Ovary (tissue), 3 donors: ENCODE results near the gene CREBZF.

ENCODE experiments used
- CTCF ChIP-seq, 3 donors: fragments of 450-650 bp in 2 of 3; fragments of 200-600 bp in 1 of 3; IDR thresholded peaks; one replicate each; pipeline versions ENCODE4 v1.5.1 to v1.8.0; 2016 to 2022; ENCODE audit warnings: antibody characterized with exemption in 3 of 3, mild to moderate bottlenecking in 1 of 3
- EP300 ChIP-seq: sonication (generic); formaldehyde crosslinking; IDR thresholded peaks from one replicate; pipeline ENCODE4 v1.6.1; 2017; ENCODE audit warnings: antibody characterized with exemption
- POLR2A ChIP-seq: fragments of 450-650 bp; IDR thresholded peaks from one replicate; pipeline ENCODE4 v1.6.1; 2017; ENCODE audit warnings: antibody characterized with exemption, mild to moderate bottlenecking, moderate library complexity
- donor health status: DM: no; HTN: no; CAD: no.

DNA sequence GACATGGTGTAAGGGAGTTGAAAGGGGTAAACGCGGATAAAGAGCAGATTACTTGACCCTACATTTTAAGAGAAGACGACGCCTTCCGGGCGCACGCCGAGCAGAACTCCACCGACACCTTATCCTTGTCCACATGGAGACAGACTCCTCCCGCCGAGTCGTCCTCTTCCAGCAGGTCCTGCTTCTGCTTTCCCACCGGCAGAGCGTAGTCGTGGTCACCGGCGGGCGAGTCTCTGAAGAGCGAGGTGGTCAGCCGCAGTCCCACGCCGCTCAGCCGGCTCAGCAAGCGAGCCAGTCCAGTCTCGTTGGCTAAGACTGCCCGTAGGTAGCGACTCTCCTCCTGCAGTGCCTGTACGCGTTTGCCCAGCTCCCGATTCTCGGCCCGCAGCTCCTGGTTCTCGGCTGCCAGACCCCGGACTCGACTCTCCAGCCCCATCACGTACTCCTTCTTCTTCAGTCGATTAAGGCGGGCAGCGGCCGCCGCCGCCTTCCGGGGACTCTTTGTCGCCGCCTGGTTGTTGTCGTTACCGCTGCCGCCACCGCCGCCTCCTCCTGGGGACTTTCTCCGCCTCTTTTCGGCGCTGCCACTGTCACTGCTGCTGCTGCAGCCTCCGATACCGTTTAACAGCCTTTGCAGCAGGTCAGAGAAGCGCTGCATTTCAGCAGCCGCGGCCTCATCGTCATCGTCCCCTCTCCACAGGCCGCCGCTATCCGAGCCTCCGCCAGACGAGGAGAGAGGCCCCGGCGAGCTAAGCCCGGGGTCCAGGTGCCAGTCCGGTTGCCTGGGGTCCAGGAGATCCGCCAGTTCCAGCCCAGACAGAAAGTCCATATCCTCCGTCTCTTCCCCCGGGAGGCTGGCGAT, 945 bp downstream of the CREBZF start:
- peak; percentile 36 to 58 (median 41) for TF ChIP-seq CTCF (IDR thresholded peaks at IDR 0.05)
- TF ChIP-seq EP300: no peak
- TF ChIP-seq POLR2A: no peak
